Measurements from ENCODE around the gene SPNS3. TPM values are rescaled to one million over a fixed set of nuclear protein-coding genes. Genes with fewer than 3 reads are reported as not detected.
A peak's percentile ranks its signal among the peaks of the same experiment; 100 is the strongest.

The SPNS3 gene
- total and polyA plus RNA-seq, 7 donors, result 0.09 TPM; not detected in 6

GRCh38 chr17:4446326-4447071, 12.8 kb downstream of the SPNS3 start:
- Histone ChIP-seq H3K27ac (no peak overlapping the region), H3K4me3 (no peak overlapping the region), H3K27me3 (ENCODE audit: insufficient read depth in 3 of 3, low read length in 2 of 3) (no peaks in the 10 kb centered on the region), H3K9me3 (no peaks in the 10 kb centered on the region), H3K4me1 (no peaks in the 10 kb centered on the region), H3K36me3 (ENCODE audit: insufficient read depth in 1 of 2, low read depth in 1 of 2) (no peaks in the 10 kb centered on the region)
- ATAC-seq, result no peak
- 73 to 82% (median 74%) methylated on average over 17 to 20 of the region's 20 CpGs for WGBS, 3 donors
- peak in 1 of 2 donors; percentile 43 for DNase-seq
- intact Hi-C loops (cut with DNase I), result loop anchor here in 1 of 2 donors (10.0 kb wide), 1 partner anchor 188 kb away; no protein-coding TSS in a partner anchor
- no peak for TF ChIP-seq CTCF (IDR thresholded peaks at IDR 0.05)

GRCh38 chr17:4448197-4448980, 14.6 kb downstream of the SPNS3 start:
- WGBS, 3 donors, result 61 to 67% (median 64%) methylated on average over 10 to 11 of the region's 11 CpGs
- H3K27ac ChIP-seq, result no peak overlapping the region
- H3K9me3 ChIP-seq, result no peaks in the 10 kb centered on the region
- intact Hi-C loops (cut with DNase I), result loop anchor here in 1 of 2 donors (10.0 kb wide), 1 partner anchor 186 kb away; no protein-coding TSS in a partner anchor
- no peak for TF ChIP-seq CTCF (IDR thresholded peaks at IDR 0.05)
- DNase-seq, result no peak
- no peaks in the 10 kb centered on the region for H3K4me1 ChIP-seq
- H3K36me3 ChIP-seq (ENCODE audit: insufficient read depth in 1 of 2, low read depth in 1 of 2), result no peaks in the 10 kb centered on the region
- ATAC-seq, result no peak
- no peaks in the 10 kb centered on the region for H3K27me3 ChIP-seq (ENCODE audit: insufficient read depth in 3 of 3, low read length in 2 of 3)
- H3K4me3 ChIP-seq, result no peak overlapping the region

- ATAC-seq, result no peak
- Histone ChIP-seq H3K4me3 (no peak overlapping the region), H3K4me1 (no peaks in the 10 kb centered on the region), H3K36me3 (ENCODE audit: insufficient read depth in 1 of 2, low read depth in 1 of 2) (no peaks in the 10 kb centered on the region), H3K27ac (no peak overlapping the region), H3K27me3 (ENCODE audit: insufficient read depth in 3 of 3, low read length in 2 of 3) (no peaks in the 10 kb centered on the region), H3K9me3 (no peaks in the 10 kb centered on the region)
- no peak for TF ChIP-seq CTCF (IDR thresholded peaks at IDR 0.05)
- 47 to 54% (median 48%) methylated on average over 9 to 11 of the region's 11 CpGs for WGBS, 3 donors
- no peak for DNase-seq
- intact Hi-C loops (cut with DNase I), result loop anchor here in 1 of 2 donors (10.0 kb wide), 1 partner anchor 185 kb away; no protein-coding TSS in a partner anchor
Measured at GRCh38 chr17:4449736-4450135, 16.0 kb downstream of the SPNS3 start.

- Histone ChIP-seq H3K9me3 (no peaks in the 10 kb centered on the region), H3K4me1 (no peaks in the 10 kb centered on the region), H3K36me3 (ENCODE audit: insufficient read depth in 1 of 2, low read depth in 1 of 2) (no peaks in the 10 kb centered on the region), H3K27ac (no peak overlapping the region), H3K27me3 (ENCODE audit: insufficient read depth in 3 of 3, low read length in 2 of 3) (no peaks in the 10 kb centered on the region), H3K4me3 (no peak overlapping the region)
- 80 to 83% (median 83%) methylated on average over 14 of the region's 14 CpGs for WGBS, 3 donors
- TF ChIP-seq CTCF (IDR thresholded peaks at IDR 0.05), result no peak
- intact Hi-C loops (cut with DNase I), result no loop called here
- DNase-seq (no peak), ATAC-seq (no peak)
Measured at GRCh38 chr17:4450710-4451316, 17.1 kb downstream of the SPNS3 start.

Data from psoas muscle (tissue), 8 donors.